Neural progenitor cell (in vitro differentiated cells): ENCODE measurements around the gene CD99.

Experiments
- CTCF ChIP-seq: fragments of 200-600 bp; sonication (generic); IDR thresholded peaks from 2 replicates; pipeline ENCODE4 v1.5.1; 2017; ENCODE audit warnings: antibody characterized with exemption, mild to moderate bottlenecking
- EZH2phosphoT487 ChIP-seq: fragments of 200-600 bp; sonication (generic); IDR thresholded peaks from 2 replicates; pipeline ENCODE4 v1.6.1; 2017; ENCODE audit warnings: antibody characterized with exemption

- TF ChIP-seq CTCF = no peak
- no peak for TF ChIP-seq EZH2phosphoT487
Measured at GRCh38 chrX:2693113-2694002, 2.3 kb downstream of the CD99 start.
